ENCODE measurements around the gene TMC1.

Gene TMC1

GRCh38 chr9:72721067-72721466 is 199.7 kb downstream of the TMC1 start:
- Histone ChIP-seq H3K4me3 (ENCODE audit: low read length) (no peak overlapping the region), H3K9ac (ENCODE audit: low read length) (no peak overlapping the region)

DNA sequence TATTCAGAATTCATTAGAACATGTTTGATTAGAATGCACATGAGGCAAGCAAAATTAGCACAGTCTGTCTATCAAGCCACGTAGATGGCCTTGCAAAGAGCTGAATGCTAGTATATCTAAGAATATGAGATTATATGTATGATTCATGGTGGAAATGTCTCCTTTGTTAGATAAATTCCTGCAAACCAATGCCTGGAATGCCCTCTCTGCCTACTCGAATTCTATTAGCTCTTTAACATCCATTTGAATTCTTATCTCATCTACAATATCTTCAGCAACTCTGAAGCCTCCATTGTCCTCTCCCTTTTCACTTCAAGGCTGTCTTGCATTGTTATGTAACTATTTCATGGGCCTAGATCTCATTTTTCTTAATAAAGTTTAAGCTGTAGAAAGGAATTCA is 205.5 kb downstream of the TMC1 start:
- Histone ChIP-seq H4K20me1 (ENCODE audit: insufficient read depth, low read length) (no peaks in the 10 kb centered on the region), H3K27ac (ENCODE audit: low read length) (no peak overlapping the region), H3K4me2 (ENCODE audit: low read length) (no peak overlapping the region), H2AFZ (ENCODE audit: low read depth, low read length) (no peak overlapping the region), H3K9ac (ENCODE audit: low read length) (no peak overlapping the region), H3K79me2 (ENCODE audit: low read length) (no peaks in the 10 kb centered on the region), H3K36me3 (replicated peaks; ENCODE audit: low read depth, low read length) (no peaks in the 10 kb centered on the region), H3K4me3 (ENCODE audit: low read length) (no peak overlapping the region), H3K4me1 (ENCODE audit: low read length) (no peaks in the 10 kb centered on the region), H3K9me3 (ENCODE audit: insufficient read depth, low read length) (no peaks in the 10 kb centered on the region), H3K27me3 (ENCODE audit: low read depth, low read length) (no peaks in the 10 kb centered on the region)
- TF ChIP-seq, protein P1, sequence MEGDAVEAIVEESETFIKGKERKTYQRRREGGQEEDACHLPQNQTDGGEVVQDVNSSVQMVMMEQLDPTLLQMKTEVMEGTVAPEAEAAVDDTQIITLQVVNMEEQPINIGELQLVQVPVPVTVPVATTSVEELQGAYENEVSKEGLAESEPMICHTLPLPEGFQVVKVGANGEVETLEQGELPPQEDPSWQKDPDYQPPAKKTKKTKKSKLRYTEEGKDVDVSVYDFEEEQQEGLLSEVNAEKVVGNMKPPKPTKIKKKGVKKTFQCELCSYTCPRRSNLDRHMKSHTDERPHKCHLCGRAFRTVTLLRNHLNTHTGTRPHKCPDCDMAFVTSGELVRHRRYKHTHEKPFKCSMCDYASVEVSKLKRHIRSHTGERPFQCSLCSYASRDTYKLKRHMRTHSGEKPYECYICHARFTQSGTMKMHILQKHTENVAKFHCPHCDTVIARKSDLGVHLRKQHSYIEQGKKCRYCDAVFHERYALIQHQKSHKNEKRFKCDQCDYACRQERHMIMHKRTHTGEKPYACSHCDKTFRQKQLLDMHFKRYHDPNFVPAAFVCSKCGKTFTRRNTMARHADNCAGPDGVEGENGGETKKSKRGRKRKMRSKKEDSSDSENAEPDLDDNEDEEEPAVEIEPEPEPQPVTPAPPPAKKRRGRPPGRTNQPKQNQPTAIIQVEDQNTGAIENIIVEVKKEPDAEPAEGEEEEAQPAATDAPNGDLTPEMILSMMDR (IDR thresholded peaks at IDR 0.05; ENCODE audit: low read depth, low read length), result no peak
- no peak for TF ChIP-seq EZH2phosphoT487 (IDR thresholded peaks at IDR 0.05; ENCODE audit: low read depth)

More at GRCh38 chr9:72721067-72721466, 199.7 kb downstream of the TMC1 start:
- H3K27me3 ChIP-seq (ENCODE audit: low read depth, low read length), result no peaks in the 10 kb centered on the region
- no peaks in the 10 kb centered on the region for H4K20me1 ChIP-seq (ENCODE audit: insufficient read depth, low read length)
- no peak overlapping the region for H3K27ac ChIP-seq (ENCODE audit: low read length)
- no peaks in the 10 kb centered on the region for H3K79me2 ChIP-seq (ENCODE audit: low read length)
- H3K9me3 ChIP-seq (ENCODE audit: insufficient read depth, low read length), result no peaks in the 10 kb centered on the region
- no peak overlapping the region for H3K4me2 ChIP-seq (ENCODE audit: low read length)
- no peaks in the 10 kb centered on the region for H3K36me3 ChIP-seq (replicated peaks; ENCODE audit: low read depth, low read length)
- TF ChIP-seq EZH2phosphoT487 (IDR thresholded peaks at IDR 0.05; ENCODE audit: low read depth), result no peak
- TF ChIP-seq, protein P1 (IDR thresholded peaks at IDR 0.05; ENCODE audit: low read depth, low read length), result no peak
- H2AFZ ChIP-seq (ENCODE audit: low read depth, low read length), result no peak overlapping the region
- no peaks in the 10 kb centered on the region for H3K4me1 ChIP-seq (ENCODE audit: low read length)

- no peak for TF ChIP-seq EZH2phosphoT487 (IDR thresholded peaks at IDR 0.05; ENCODE audit: low read depth)
- TF ChIP-seq, protein P1 (IDR thresholded peaks at IDR 0.05; ENCODE audit: low read depth, low read length), result no peak
- H3K4me1 ChIP-seq (ENCODE audit: low read length), result no peaks in the 10 kb centered on the region
- no peaks in the 10 kb centered on the region for H4K20me1 ChIP-seq (ENCODE audit: insufficient read depth, low read length)
- H3K27ac ChIP-seq (ENCODE audit: low read length), result no peak overlapping the region
- H3K9me3 ChIP-seq (ENCODE audit: insufficient read depth, low read length), result no peaks in the 10 kb centered on the region
- H3K36me3 ChIP-seq (replicated peaks; ENCODE audit: low read depth, low read length), result no peaks in the 10 kb centered on the region
- H3K4me3 ChIP-seq (ENCODE audit: low read length), result no peak overlapping the region
- H3K27me3 ChIP-seq (ENCODE audit: low read depth, low read length), result no peaks in the 10 kb centered on the region
- no peak overlapping the region for H2AFZ ChIP-seq (ENCODE audit: low read depth, low read length)
- H3K4me2 ChIP-seq (ENCODE audit: low read length), result no peak overlapping the region
- H3K79me2 ChIP-seq (ENCODE audit: low read length), result no peaks in the 10 kb centered on the region
- no peak overlapping the region for H3K9ac ChIP-seq (ENCODE audit: low read length)
Observed at GRCh38 chr9:72728031-72728770, 206.8 kb downstream of the TMC1 start.

GRCh38 chr9:72733895-72734294 is 212.5 kb downstream of the TMC1 start:
- no peak overlapping the region for H3K27ac ChIP-seq (ENCODE audit: low read length)
- TF ChIP-seq EZH2phosphoT487 (IDR thresholded peaks at IDR 0.05; ENCODE audit: low read depth), result no peak
- TF ChIP-seq, protein P1 (IDR thresholded peaks at IDR 0.05; ENCODE audit: low read depth, low read length), result no peak
- H3K36me3 ChIP-seq (replicated peaks; ENCODE audit: low read depth, low read length), result no peaks in the 10 kb centered on the region
- no peak overlapping the region for H3K4me3 ChIP-seq (ENCODE audit: low read length)
- H3K9me3 ChIP-seq (ENCODE audit: insufficient read depth, low read length), result no peaks in the 10 kb centered on the region
- no peak overlapping the region for H3K9ac ChIP-seq (ENCODE audit: low read length)
- H3K27me3 ChIP-seq (ENCODE audit: low read depth, low read length), result no peaks in the 10 kb centered on the region
- H3K4me1 ChIP-seq (ENCODE audit: low read length), result no peaks in the 10 kb centered on the region
- no peak overlapping the region for H2AFZ ChIP-seq (ENCODE audit: low read depth, low read length)
- no peaks in the 10 kb centered on the region for H4K20me1 ChIP-seq (ENCODE audit: insufficient read depth, low read length)
- H3K4me2 ChIP-seq (ENCODE audit: low read length), result no peak overlapping the region
- no peaks in the 10 kb centered on the region for H3K79me2 ChIP-seq (ENCODE audit: low read length)

All from OCI-LY3 (cell line).